Mucosa of gallbladder (tissue), 1 donor: ENCODE data around the gene ACAN. TPM values are rescaled to one million over a fixed set of nuclear protein-coding genes. Genes with fewer than 3 reads are reported as not detected.

ENCODE experiments used
- total RNA-seq: library from RNA; stranded (reverse); gene quantifications from one replicate; pipeline ENCODE4 v1.2.1, GENCODE V29; 2021
- donor health status: DM: no; HTN: no; CAD: no.

ACAN gene
- total RNA-seq, 1 donor from 2014 or later, result 0.20 TPM

Other genes with a start within 250 kb of the ACAN start
- 34.4 TPM for gene AEN, start 182.1 kb upstream of the ACAN start, total RNA-seq
- gene ISG20, start 164.4 kb upstream of the ACAN start, total RNA-seq, result 383 TPM
- 3.9 TPM for gene HAPLN3, start 92.1 kb downstream of the ACAN start, total RNA-seq
- 111 TPM for gene MFGE8, start 109.9 kb downstream of the ACAN start, total RNA-seq